ENCODE results near the gene PSMD12. TPM values are rescaled to one million over a fixed set of nuclear protein-coding genes. Genes with fewer than 3 reads are reported as not detected.

PSMD12 gene
- total RNA-seq (69.8 and 73.0 TPM in 2 replicates), polyA plus RNA-seq (8.8 and 14.1 TPM in 2 replicates), polyA minus RNA-seq (13.4 and 16.3 TPM in 2 replicates), Bru-seq, nascent RNA (percentile 95 among the genes with signal in this experiment), BruChase-seq, experiment 1, labeled RNA remaining after a 6-hour chase (percentile 96 among the genes with signal in this experiment), BruChase-seq, experiment 2, labeled RNA remaining after a 2-hour chase (percentile 95 among the genes with signal in this experiment)
- 24.1 and 28.1 TPM in 2 replicates for polyA plus RNA-seq (2011; cell fraction: cytosol; rRNA removed)
- 23.4 and 37.2 TPM in 2 replicates for polyA plus RNA-seq (2011; cell fraction: nucleus; rRNA removed)
- 53.5 and 93.2 TPM in 2 replicates for polyA plus RNA-seq (2012)
- 78.7 TPM for polyA minus RNA-seq (2011; cell fraction: cytosol; rRNA and poly(A)+ RNA removed)
- polyA minus RNA-seq (2011; cell fraction: nucleus; rRNA and poly(A)+ RNA removed), result 23.9 and 30.1 TPM in 2 replicates
- long read RNA-seq, full-length matches to known transcripts, result 167 of 183 reads
- long read RNA-seq, partial matches to known transcripts, result 3 of 183 reads
- long read RNA-seq, other reads (novel, unspliced or antisense), result 13 of 183 reads

DNA sequence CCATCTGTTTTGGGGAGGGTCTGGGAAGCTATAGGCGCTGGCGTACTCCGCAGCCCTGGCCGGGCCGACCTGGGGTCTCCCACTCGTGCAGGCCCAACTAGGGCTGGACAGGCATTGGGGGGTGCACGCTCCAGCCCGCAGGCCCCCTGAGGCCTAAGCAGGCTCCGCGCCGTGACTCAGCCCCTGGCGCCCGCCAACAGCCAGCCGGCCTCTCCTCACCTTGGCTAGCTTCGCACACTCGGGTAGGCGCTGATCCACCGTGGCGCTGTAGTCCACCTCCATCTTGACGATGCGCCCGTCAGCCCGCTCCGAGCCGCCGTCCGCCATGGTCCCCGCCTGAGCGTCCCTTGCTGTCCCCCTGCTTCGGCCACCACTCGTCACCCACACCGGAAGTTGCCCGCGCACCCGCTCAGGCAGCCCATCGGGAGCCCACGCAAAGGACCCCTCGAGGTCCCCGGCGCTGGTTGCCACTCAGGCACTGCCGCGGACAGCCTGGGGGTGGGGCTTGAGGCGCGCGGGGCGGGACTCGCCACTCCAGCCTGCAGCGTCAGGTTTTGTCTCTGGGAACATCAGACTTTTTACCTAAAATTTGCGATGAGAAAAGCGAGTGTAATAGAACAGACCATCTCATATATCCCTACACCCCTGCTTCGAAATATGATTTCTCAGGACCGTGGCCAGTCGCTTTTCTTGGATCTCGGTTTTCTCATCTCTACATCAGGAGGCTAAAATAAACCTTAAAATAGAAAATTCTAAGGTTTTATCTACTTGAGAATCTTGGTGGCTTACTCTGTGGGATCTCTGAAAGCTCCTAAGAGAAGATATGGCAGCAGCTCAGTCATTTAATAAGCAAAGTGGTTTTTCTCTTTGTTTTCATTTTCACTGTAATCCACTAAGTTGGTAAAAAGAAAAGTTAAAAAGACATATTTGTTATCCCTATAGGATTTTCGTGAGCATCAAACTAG lies at the start of gene PSMD12:
TSS of gene PSMD12 (minus strand) at position 385 of the 965 bp plus-strand sequence. CDS start at position 327, 58 bp downstream.
- TF ChIP-seq, protein P1, sequence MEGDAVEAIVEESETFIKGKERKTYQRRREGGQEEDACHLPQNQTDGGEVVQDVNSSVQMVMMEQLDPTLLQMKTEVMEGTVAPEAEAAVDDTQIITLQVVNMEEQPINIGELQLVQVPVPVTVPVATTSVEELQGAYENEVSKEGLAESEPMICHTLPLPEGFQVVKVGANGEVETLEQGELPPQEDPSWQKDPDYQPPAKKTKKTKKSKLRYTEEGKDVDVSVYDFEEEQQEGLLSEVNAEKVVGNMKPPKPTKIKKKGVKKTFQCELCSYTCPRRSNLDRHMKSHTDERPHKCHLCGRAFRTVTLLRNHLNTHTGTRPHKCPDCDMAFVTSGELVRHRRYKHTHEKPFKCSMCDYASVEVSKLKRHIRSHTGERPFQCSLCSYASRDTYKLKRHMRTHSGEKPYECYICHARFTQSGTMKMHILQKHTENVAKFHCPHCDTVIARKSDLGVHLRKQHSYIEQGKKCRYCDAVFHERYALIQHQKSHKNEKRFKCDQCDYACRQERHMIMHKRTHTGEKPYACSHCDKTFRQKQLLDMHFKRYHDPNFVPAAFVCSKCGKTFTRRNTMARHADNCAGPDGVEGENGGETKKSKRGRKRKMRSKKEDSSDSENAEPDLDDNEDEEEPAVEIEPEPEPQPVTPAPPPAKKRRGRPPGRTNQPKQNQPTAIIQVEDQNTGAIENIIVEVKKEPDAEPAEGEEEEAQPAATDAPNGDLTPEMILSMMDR (IDR thresholded peaks at IDR 0.05; ENCODE audit: extremely low read depth in 1 of 2, insufficient read depth in 1 of 2, low read depth in 1 of 2, low read length in 2 of 2), result no peak
- TF ChIP-seq FOS (IDR thresholded peaks at IDR 0.05; ENCODE audit: borderline replicate concordance, insufficient read depth, low read length) (peak; percentile 32), EZH2 (IDR thresholded peaks at IDR 0.05; ENCODE audit: borderline replicate concordance, low read depth, low read length, severe bottlenecking) (no peak), POLR2A (IDR thresholded peaks at IDR 0.05; ENCODE audit: low read depth, low read length) (peak; percentile 76), GATA2 (IDR thresholded peaks at IDR 0.05; ENCODE audit: insufficient read depth, insufficient read length, low read depth, low read length) (no peak), MYC (IDR thresholded peaks at IDR 0.05; ENCODE audit: low read depth, low read length) (peak; percentile 76), POLR2AphosphoS5 (IDR thresholded peaks at IDR 0.05; ENCODE audit: insufficient read depth, low read depth, low read length) (peak; percentile 93), JUN (IDR thresholded peaks at IDR 0.05; ENCODE audit: borderline replicate concordance, insufficient read depth, insufficient read length, low read depth) (no peak)
- TF ChIP-seq, protein P2, sequence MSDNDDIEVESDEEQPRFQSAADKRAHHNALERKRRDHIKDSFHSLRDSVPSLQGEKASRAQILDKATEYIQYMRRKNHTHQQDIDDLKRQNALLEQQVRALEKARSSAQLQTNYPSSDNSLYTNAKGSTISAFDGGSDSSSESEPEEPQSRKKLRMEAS (IDR thresholded peaks at IDR 0.05; ENCODE audit: insufficient read depth, insufficient read length), result peak; percentile 78
- Histone ChIP-seq H4K20me1 (replicated peaks; ENCODE audit: control insufficient read depth, extremely low read depth, insufficient read depth, low read length) (no peaks in the 10 kb centered on the region), H2AFZ (ENCODE audit: low read depth, low read length) (peak within 1 kb of the TSS; percentile 68), H3K79me2 (ENCODE audit: control insufficient read depth, insufficient read depth, low read length) (peaks cover 49% of the 10 kb centered on the region), H3K27me3 (ENCODE audit: control insufficient read depth in 2 of 2, insufficient read depth in 2 of 2, low read length in 2 of 2) (no peaks in the 10 kb centered on the region), H3K9me3 (replicated peaks; ENCODE audit: control insufficient read depth, insufficient read depth, low read length) (no peaks in the 10 kb centered on the region), H3K4me3 (replicated peaks in 1 of 3; ENCODE audit: insufficient read depth in 1 of 3, low read depth in 1 of 3, low read length in 3 of 3) (peak within 1 kb of the TSS; percentile 60 to 93 (median 64)), H3K4me2 (ENCODE audit: insufficient read depth, low read length) (peak within 1 kb of the TSS; percentile 85), H3K27ac (ENCODE audit: insufficient read depth, low read depth, low read length) (peak within 1 kb of the TSS; percentile 80), H3K36me3 (ENCODE audit: control insufficient read depth in 2 of 2, extremely low read depth in 1 of 2, insufficient read depth in 2 of 2, low read length in 2 of 2) (no peaks in the 10 kb centered on the region), H3K4me1 (ENCODE audit: control insufficient read depth, extremely low read depth, insufficient read depth, low read length) (peaks cover 14% of the 10 kb centered on the region), H3K9ac (replicated peaks; ENCODE audit: extremely low read depth, insufficient read depth, low read length) (peak within 1 kb of the TSS; percentile 96), H3K9me1 (replicated peaks; ENCODE audit: control insufficient read depth, extremely low read depth, insufficient read depth, low read length) (no peaks in the 10 kb centered on the region)
- ChIA-PET POLR2A (no interaction called here), CTCF (interaction anchor here (1.2 to 2.2 kb wide), 5 partner anchors 9 to 324 kb away, joined by 3 to 16 read pairs (median 8); no protein-coding TSS in a partner anchor)
- dilution Hi-C loops (cut with MboI; ENCODE audit: extremely low pct_ligation_motif_present, low sequenced_read_pairs) (no loop called here), intact Hi-C loops (cut with micrococcal nuclease) (loop anchor here (5.0 kb wide), 1 partner anchor 119 kb away; the partner anchor contains the start of gene HELZ)
- BruUV-seq (replicated peaks), result TSS peak; percentile 31
- DNase-seq (ENCODE audit: low read depth, low spot score) (peak; percentile 92), FAIRE-seq (peak; percentile 94)
